HEK293 (cell line): ENCODE measurements around the gene FHL3.

Experiments used
- CTCF ChIP-seq: fragments of 450-650 bp; formaldehyde crosslinking; IDR thresholded peaks from 2 replicates; pipeline ENCODE4 v1.5.1; 2016; ENCODE audit warnings: missing biosample characterization, missing genetic modification characterization
- KLF9 ChIP-seq: fragments of 450-650 bp; formaldehyde crosslinking; IDR thresholded peaks from 2 replicates; pipeline ENCODE4 v1.5.1; 2016; ENCODE audit warnings: missing biosample characterization, missing genetic modification characterization, low read depth
- RBAK ChIP-seq: fragments of 450-650 bp; formaldehyde crosslinking; IDR thresholded peaks from 2 replicates; pipeline ENCODE4 v1.5.1; 2016; ENCODE audit warnings: missing biosample characterization, missing genetic modification characterization
- ZNF10 ChIP-seq: fragments of 450-650 bp; formaldehyde crosslinking; IDR thresholded peaks from 2 replicates; pipeline ENCODE4 v1.5.1; 2017; ENCODE audit warnings: missing biosample characterization, missing genetic modification characterization
- ZNF274 ChIP-seq, 2 experiments: fragments of 200-500 bp in 1 of 2; fragments of 450-650 bp in 1 of 2; sonication (Bioruptor generic) in 1 of 2; formaldehyde crosslinking in 1 of 2; IDR thresholded peaks; 2 replicates each; pipeline versions ENCODE4 v1.5.1 to v1.6.1; 2014 to 2016; ENCODE audit warnings: borderline replicate concordance in 1 of 2, inconsistent platforms in 1 of 2, low read length in 1 of 2, missing biosample characterization in 1 of 2, missing genetic modification characterization in 1 of 2
- ZNF548 ChIP-seq: fragments of 450-650 bp; formaldehyde crosslinking; IDR thresholded peaks from 2 replicates; pipeline ENCODE4 v1.5.1; 2016; ENCODE audit warnings: missing biosample characterization, missing genetic modification characterization
- ZSCAN30 ChIP-seq: fragments of 450-650 bp; IDR thresholded peaks from 2 replicates; pipeline ENCODE4 v1.5.1; 2018; ENCODE audit warnings: missing biosample characterization, mild to moderate bottlenecking, missing genetic modification characterization, moderate library complexity

GRCh38 chr1:38051079-38051543, 45.8 kb upstream of the FHL3 start:
- TF ChIP-seq ZNF10 (tag by site-specific recombination) (no peak), ZSCAN30 (no peak), RBAK (tag by site-specific recombination) (no peak), ZNF548 (tag by site-specific recombination) (no peak), CTCF (tag by site-specific recombination) (no peak), ZNF274 (IDR thresholded peaks at IDR 0.05; ENCODE audit: low read length) (no peak), ZNF274 (tag by site-specific recombination; IDR thresholded peaks at IDR 0.05; ENCODE audit: borderline replicate concordance) (no peak), KLF9 (tag by site-specific recombination) (no peak)
